ENCODE data around the gene PLXNB2.

- TF ChIP-seq RFX5 (IDR thresholded peaks at IDR 0.05; ENCODE audit: low read length) (no peak), CTCF (IDR thresholded peaks at IDR 0.05) (no peak), EZH2phosphoT487 (IDR thresholded peaks at IDR 0.05; ENCODE audit: borderline replicate concordance, low read depth) (no peak), POLR2AphosphoS5 (IDR thresholded peaks at IDR 0.05; ENCODE audit: low read depth, low read length) (no peak), ELF1 (IDR thresholded peaks at IDR 0.05) (no peak), EP300 (IDR thresholded peaks at IDR 0.05; ENCODE audit: borderline replicate concordance in 1 of 2, low read depth in 1 of 2, low read length in 1 of 2) (no peak)
- TF ChIP-seq, protein P1, sequence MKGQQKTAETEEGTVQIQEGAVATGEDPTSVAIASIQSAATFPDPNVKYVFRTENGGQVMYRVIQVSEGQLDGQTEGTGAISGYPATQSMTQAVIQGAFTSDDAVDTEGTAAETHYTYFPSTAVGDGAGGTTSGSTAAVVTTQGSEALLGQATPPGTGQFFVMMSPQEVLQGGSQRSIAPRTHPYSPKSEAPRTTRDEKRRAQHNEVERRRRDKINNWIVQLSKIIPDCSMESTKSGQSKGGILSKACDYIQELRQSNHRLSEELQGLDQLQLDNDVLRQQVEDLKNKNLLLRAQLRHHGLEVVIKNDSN (IDR thresholded peaks at IDR 0.05; ENCODE audit: borderline replicate concordance, low read depth): no peak
Measured at GRCh38 chr22:50226063-50226874, 81.2 kb downstream of the PLXNB2 start.

All from SK-N-SH (cell line).